Central memory CD8-positive, alpha-beta T cell (primary cell): ENCODE measurements around the gene TRIM33.
A peak's percentile ranks its signal among the peaks of the same experiment; 100 is the strongest.
"Not testable (repeated sequence)": the region's sequence is repeated elsewhere in the genome, so short reads cannot be mapped to it uniquely, and the experiment has no call there.

Source experiments
- ATAC-seq: fragments of 150-1000 bp; cut with Tn5 transposase; replicated peaks from 2 replicates; pipeline ENCODE4 v1.10.0; 2022; ENCODE audit warnings: mild to moderate bottlenecking, moderate FRiP score, moderate number of reproducible peaks; ENCODE audit not compliant: poor library complexity, severe bottlenecking; ENCODE audit errors: extremely low read depth
- DNase-seq, 2 donors: peaks; one replicate each; pipeline ENCODE4 v3.0.0; 2021; ENCODE audit warnings: low spot score in 2 of 2
- H3K27ac Mint-ChIP-seq: one replicate; pipeline ENCODE4 v1.8.0; 2022; ENCODE audit warnings: low read depth, mild to moderate bottlenecking, moderate library complexity, mixed read lengths
- H3K27me3 Mint-ChIP-seq: one replicate; pipeline ENCODE4 v1.8.0; 2022; ENCODE audit warnings: mixed read lengths
- H3K36me3 Mint-ChIP-seq: one replicate; pipeline ENCODE4 v1.8.0; 2022; ENCODE audit warnings: mild to moderate bottlenecking, moderate library complexity, mixed read lengths; ENCODE audit not compliant: insufficient read depth
- H3K4me1 Mint-ChIP-seq: one replicate; pipeline ENCODE4 v1.8.0; 2022; ENCODE audit warnings: mixed read lengths
- H3K4me3 Mint-ChIP-seq: one replicate; pipeline ENCODE4 v1.8.0; 2022; ENCODE audit warnings: mild to moderate bottlenecking, moderate library complexity, mixed read lengths
- H3K9me3 Mint-ChIP-seq: one replicate; pipeline ENCODE4 v1.8.0; 2022; ENCODE audit warnings: mixed read lengths

TRIM33 gene

GRCh38 chr1:114507513-114507912, 3.5 kb downstream of the TRIM33 start:
- H3K4me3 Mint-ChIP-seq: peak overlapping the region; percentile 83
- peaks cover 52% of the 10 kb centered on the region for H3K4me1 Mint-ChIP-seq
- H3K27ac Mint-ChIP-seq: no peak overlapping the region
- no peaks in the 10 kb centered on the region for H3K27me3 Mint-ChIP-seq
- H3K36me3 Mint-ChIP-seq: peaks cover 28% of the 10 kb centered on the region
- ATAC-seq (no peak), DNase-seq (no peak)
- no peaks in the 10 kb centered on the region for H3K9me3 Mint-ChIP-seq

- Mint-ChIP-seq H3K4me1 (peaks cover 63% of the 10 kb centered on the region), H3K9me3 (no peaks in the 10 kb centered on the region), H3K36me3 (peaks cover 16% of the 10 kb centered on the region), H3K4me3 (peak overlapping the region; percentile 23), H3K27ac (peak overlapping the region; percentile 46), H3K27me3 (no peaks in the 10 kb centered on the region)
- no peak for DNase-seq
- ATAC-seq: peak; percentile 50
Observed at GRCh38 chr1:114505148-114505561, 5.8 kb downstream of the TRIM33 start.

- H3K4me3 Mint-ChIP-seq: no peak overlapping the region
Observed at GRCh38 chr1:114503916-114504422, 7.0 kb downstream of the TRIM33 start.

GRCh38 chr1:114502080-114502479, 8.9 kb downstream of the TRIM33 start:
- no peak for ATAC-seq
- Mint-ChIP-seq H3K27me3 (no peaks in the 10 kb centered on the region), H3K27ac (no peak overlapping the region), H3K4me1 (peaks cover 49% of the 10 kb centered on the region), H3K9me3 (no peaks in the 10 kb centered on the region), H3K4me3 (no peak overlapping the region), H3K36me3 (peaks cover 17% of the 10 kb centered on the region)
- no peak for DNase-seq

More at GRCh38 chr1:114503916-114504422, 7.0 kb downstream of the TRIM33 start:
- H3K27me3 Mint-ChIP-seq: no peaks in the 10 kb centered on the region
- peaks cover 60% of the 10 kb centered on the region for H3K4me1 Mint-ChIP-seq
- ATAC-seq (no peak), DNase-seq (no peak)
- no peaks in the 10 kb centered on the region for H3K9me3 Mint-ChIP-seq
- peaks cover 15% of the 10 kb centered on the region for H3K36me3 Mint-ChIP-seq
- H3K27ac Mint-ChIP-seq: no peak overlapping the region

GRCh38 chr1:114499478-114499877, 11.5 kb downstream of the TRIM33 start:
- Mint-ChIP-seq H3K36me3 (peaks cover 9% of the 10 kb centered on the region), H3K9me3 (no peaks in the 10 kb centered on the region), H3K27ac (no peak overlapping the region), H3K27me3 (no peaks in the 10 kb centered on the region), H3K4me3 (no peak overlapping the region), H3K4me1 (peaks cover 37% of the 10 kb centered on the region)
- no peak for DNase-seq
- no peak for ATAC-seq

GRCh38 chr1:114496089-114496488, 14.9 kb downstream of the TRIM33 start:
- Mint-ChIP-seq H3K4me1 (peaks cover 44% of the 10 kb centered on the region), H3K9me3 (peaks cover 5% of the 10 kb centered on the region), H3K27ac (no peak overlapping the region), H3K27me3 (no peaks in the 10 kb centered on the region), H3K36me3 (peaks cover 10% of the 10 kb centered on the region), H3K4me3 (no peak overlapping the region)
- ATAC-seq (no peak), DNase-seq (no peak)

GRCh38 chr1:114495486-114495885, 15.5 kb downstream of the TRIM33 start:
- H3K27ac Mint-ChIP-seq: no peak overlapping the region
- no peak overlapping the region for H3K4me3 Mint-ChIP-seq
- no peak for DNase-seq
- peaks cover 49% of the 10 kb centered on the region for H3K4me1 Mint-ChIP-seq
- no peaks in the 10 kb centered on the region for H3K27me3 Mint-ChIP-seq
- H3K9me3 Mint-ChIP-seq: peaks cover 5% of the 10 kb centered on the region
- no peak for ATAC-seq
- H3K36me3 Mint-ChIP-seq: peaks cover 10% of the 10 kb centered on the region

- H3K27me3 Mint-ChIP-seq: no peaks in the 10 kb centered on the region
- no peak for DNase-seq
Observed at GRCh38 chr1:114492978-114493377, 18.0 kb downstream of the TRIM33 start.

GRCh38 chr1:114490274-114490693, 20.7 kb downstream of the TRIM33 start:
- H3K4me1 Mint-ChIP-seq: peaks cover 63% of the 10 kb centered on the region
- ATAC-seq (peak; percentile 55), DNase-seq (no peak)
- no peak overlapping the region for H3K4me3 Mint-ChIP-seq
- H3K27ac Mint-ChIP-seq: peak overlapping the region; percentile 95
- peaks cover 5% of the 10 kb centered on the region for H3K9me3 Mint-ChIP-seq
- peaks cover 8% of the 10 kb centered on the region for H3K36me3 Mint-ChIP-seq
- H3K27me3 Mint-ChIP-seq: no peaks in the 10 kb centered on the region

More at GRCh38 chr1:114492978-114493377, 18.0 kb downstream of the TRIM33 start:
- peaks cover 11% of the 10 kb centered on the region for H3K36me3 Mint-ChIP-seq
- no peak overlapping the region for H3K4me3 Mint-ChIP-seq
- peaks cover 55% of the 10 kb centered on the region for H3K4me1 Mint-ChIP-seq
- peaks cover 5% of the 10 kb centered on the region for H3K9me3 Mint-ChIP-seq
- ATAC-seq: no peak
- H3K27ac Mint-ChIP-seq: no peak overlapping the region

- H3K36me3 Mint-ChIP-seq: peaks cover 7% of the 10 kb centered on the region
- DNase-seq (no peak), ATAC-seq (peak; percentile 71)
- H3K4me1 Mint-ChIP-seq: peaks cover 58% of the 10 kb centered on the region
- peak overlapping the region; percentile 22 for H3K27ac Mint-ChIP-seq
- H3K27me3 Mint-ChIP-seq: no peaks in the 10 kb centered on the region
- no peak overlapping the region for H3K4me3 Mint-ChIP-seq
- H3K9me3 Mint-ChIP-seq: peaks cover 5% of the 10 kb centered on the region
Observed at GRCh38 chr1:114488739-114489138, 22.3 kb downstream of the TRIM33 start.

GRCh38 chr1:114485286-114485685, 25.7 kb downstream of the TRIM33 start:
- no peak for ATAC-seq
- peaks cover 5% of the 10 kb centered on the region for H3K36me3 Mint-ChIP-seq
- no peak overlapping the region for H3K4me3 Mint-ChIP-seq
- H3K27me3 Mint-ChIP-seq: no peaks in the 10 kb centered on the region
- DNase-seq: no peak
- H3K4me1 Mint-ChIP-seq: peaks cover 54% of the 10 kb centered on the region
- no peaks in the 10 kb centered on the region for H3K9me3 Mint-ChIP-seq
- H3K27ac Mint-ChIP-seq: no peak overlapping the region

GRCh38 chr1:114482585-114482984, 28.4 kb downstream of the TRIM33 start:
- H3K4me3 Mint-ChIP-seq: no peak overlapping the region
- H3K27me3 Mint-ChIP-seq: no peaks in the 10 kb centered on the region
- peaks cover 50% of the 10 kb centered on the region for H3K4me1 Mint-ChIP-seq
- peaks cover 6% of the 10 kb centered on the region for H3K9me3 Mint-ChIP-seq
- DNase-seq (no peak), ATAC-seq (no peak)
- peak overlapping the region; percentile 30 for H3K27ac Mint-ChIP-seq
- H3K36me3 Mint-ChIP-seq: peaks cover 3% of the 10 kb centered on the region

- peaks cover 66% of the 10 kb centered on the region for H3K4me1 Mint-ChIP-seq
- not testable (repeated sequence) for H3K9me3 Mint-ChIP-seq, ATAC-seq, H3K27ac Mint-ChIP-seq, H3K27me3 Mint-ChIP-seq, H3K36me3 Mint-ChIP-seq, DNase-seq, H3K4me3 Mint-ChIP-seq
Observed at GRCh38 chr1:114479636-114480035, 31.4 kb downstream of the TRIM33 start.
